Prostate gland (tissue), 2 donors: Measurements from ENCODE around the gene ELAVL2.

Source experiments
- CTCF ChIP-seq, 4 experiments: fragments of 200-600 bp in 2 of 4; fragments of 450-650 bp in 2 of 4; sonication (generic) in 2 of 4; IDR thresholded peaks; 1 replicate in 3 of 4; 2 replicates in 1 of 4; pipeline ENCODE4 v1.5.1; 2016 to 2019; ENCODE audit warnings: antibody characterized with exemption in 4 of 4, mild to moderate bottlenecking in 2 of 4, moderate library complexity in 2 of 4
- POLR2A ChIP-seq: fragments of 450-650 bp; IDR thresholded peaks from one replicate; pipeline ENCODE4 v1.6.1; 2016; ENCODE audit warnings: antibody characterized with exemption, mild to moderate bottlenecking
- POLR2AphosphoS5 ChIP-seq: sonication (generic); formaldehyde crosslinking; IDR thresholded peaks from one replicate; pipeline ENCODE4 v1.6.1; 2017; ENCODE audit warnings: antibody characterized with exemption

DNA sequence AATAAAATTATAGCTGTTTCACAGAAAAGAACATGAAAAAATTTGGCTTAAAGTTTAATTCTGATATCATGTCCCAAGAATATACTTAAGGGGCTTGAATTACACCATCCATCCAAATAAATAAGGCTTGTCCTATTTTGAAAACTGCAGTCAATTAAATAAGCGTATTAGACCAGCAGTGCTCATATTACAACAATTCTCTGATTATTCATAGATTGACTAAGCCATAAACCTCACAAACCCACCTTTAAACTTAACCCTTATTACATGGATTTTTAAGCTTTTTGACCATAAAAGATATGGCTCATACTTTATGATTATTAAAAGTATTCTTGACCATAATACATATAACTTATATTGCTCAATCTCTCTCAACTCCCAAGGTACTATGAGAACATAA lies 127.9 kb downstream of the ELAVL2 start:
- TF ChIP-seq CTCF (IDR thresholded peaks at IDR 0.05) (no peak), POLR2AphosphoS5 (no peak), POLR2A (no peak)
